ENCODE data around the gene STMND1. TPM values are rescaled to one million over a fixed set of nuclear protein-coding genes. Genes with fewer than 3 reads are reported as not detected.

The STMND1 gene
- total and polyA plus RNA-seq, 8 donors, result not detected

DNA sequence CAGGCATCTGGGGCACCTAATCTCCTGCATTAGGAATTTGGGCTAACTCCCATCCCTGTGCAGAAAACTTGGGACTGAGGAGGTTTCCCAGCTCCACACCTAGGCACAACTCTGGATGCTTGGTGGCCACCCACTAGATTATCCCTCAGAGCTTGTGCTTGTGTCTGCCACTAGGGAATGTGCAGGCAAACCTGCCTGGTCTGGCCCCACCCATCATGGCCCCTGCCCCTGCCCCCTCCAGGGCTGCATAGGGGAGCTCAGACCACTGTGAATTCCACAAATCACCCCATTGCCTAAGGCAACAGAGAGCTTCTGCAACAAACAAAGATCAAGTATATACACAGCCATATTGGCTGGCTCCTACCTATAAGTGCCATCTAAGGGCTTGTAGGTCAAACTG is 31.1 kb downstream of the STMND1 start:
- intact Hi-C loops (cut with DNase I; ENCODE audit: low total_unique reads), result no loop called here
- Histone ChIP-seq H3K9me3 (peaks cover 0 to 22% (median 20%) of the 10 kb centered on the region in 4 donors), H3K4me1 (no peaks in the 10 kb centered on the region), H3K4me3 (no peak overlapping the region), H3K27me3 (peaks cover 0 to 5% (median 0%) of the 10 kb centered on the region in 3 donors), H3K36me3 (no peaks in the 10 kb centered on the region), H3K27ac (no peak overlapping the region)
- no peak for DNase-seq
- TF ChIP-seq EP300 (IDR thresholded peaks at IDR 0.05) (no peak), POLR2AphosphoS5 (IDR thresholded peaks at IDR 0.05) (no peak), POLR2A (IDR thresholded peaks at IDR 0.05) (no peak)
- TF ChIP-seq, protein P1, sequence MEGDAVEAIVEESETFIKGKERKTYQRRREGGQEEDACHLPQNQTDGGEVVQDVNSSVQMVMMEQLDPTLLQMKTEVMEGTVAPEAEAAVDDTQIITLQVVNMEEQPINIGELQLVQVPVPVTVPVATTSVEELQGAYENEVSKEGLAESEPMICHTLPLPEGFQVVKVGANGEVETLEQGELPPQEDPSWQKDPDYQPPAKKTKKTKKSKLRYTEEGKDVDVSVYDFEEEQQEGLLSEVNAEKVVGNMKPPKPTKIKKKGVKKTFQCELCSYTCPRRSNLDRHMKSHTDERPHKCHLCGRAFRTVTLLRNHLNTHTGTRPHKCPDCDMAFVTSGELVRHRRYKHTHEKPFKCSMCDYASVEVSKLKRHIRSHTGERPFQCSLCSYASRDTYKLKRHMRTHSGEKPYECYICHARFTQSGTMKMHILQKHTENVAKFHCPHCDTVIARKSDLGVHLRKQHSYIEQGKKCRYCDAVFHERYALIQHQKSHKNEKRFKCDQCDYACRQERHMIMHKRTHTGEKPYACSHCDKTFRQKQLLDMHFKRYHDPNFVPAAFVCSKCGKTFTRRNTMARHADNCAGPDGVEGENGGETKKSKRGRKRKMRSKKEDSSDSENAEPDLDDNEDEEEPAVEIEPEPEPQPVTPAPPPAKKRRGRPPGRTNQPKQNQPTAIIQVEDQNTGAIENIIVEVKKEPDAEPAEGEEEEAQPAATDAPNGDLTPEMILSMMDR (IDR thresholded peaks at IDR 0.05), result no peak

GRCh38 chr6:17138033-17138432 is 36.2 kb downstream of the STMND1 start:
- WGBS, 5 donors, result 41 to 57% (median 46%) methylated on average over 2 of the region's 2 CpGs
- Histone ChIP-seq H3K9me3 (peaks cover 0 to 33% (median 24%) of the 10 kb centered on the region in 4 donors), H3K4me3 (no peak overlapping the region), H3K27ac (no peak overlapping the region), H3K4me1 (no peaks in the 10 kb centered on the region), H3K36me3 (no peaks in the 10 kb centered on the region), H3K27me3 (peaks cover 0 to 1% (median 0%) of the 10 kb centered on the region in 3 donors)
- DNase-seq, result no peak
- no peak for TF ChIP-seq POLR2AphosphoS5 (IDR thresholded peaks at IDR 0.05)
- TF ChIP-seq POLR2A (IDR thresholded peaks at IDR 0.05), result no peak
- TF ChIP-seq, protein P1 (IDR thresholded peaks at IDR 0.05), result no peak
- no peak for TF ChIP-seq EP300 (IDR thresholded peaks at IDR 0.05)
- intact Hi-C loops (cut with DNase I; ENCODE audit: low total_unique reads), result no loop called here

GRCh38 chr6:17144016-17144415 is 42.2 kb downstream of the STMND1 start:
- Histone ChIP-seq H3K27ac (no peak overlapping the region), H3K4me1 (no peaks in the 10 kb centered on the region), H3K4me3 (no peak overlapping the region), H3K36me3 (no peaks in the 10 kb centered on the region), H3K27me3 (no peaks in the 10 kb centered on the region), H3K9me3 (peaks cover 0 to 24% (median 11%) of the 10 kb centered on the region in 4 donors)
- WGBS, 5 donors, result 83 to 100% (median 97%) methylated on average over 1 of the region's 1 CpG
- DNase-seq, result no peak
- intact Hi-C loops (cut with DNase I; ENCODE audit: low total_unique reads), result no loop called here
- TF ChIP-seq POLR2A (IDR thresholded peaks at IDR 0.05) (no peak), EP300 (IDR thresholded peaks at IDR 0.05) (no peak), POLR2AphosphoS5 (IDR thresholded peaks at IDR 0.05) (no peak)
- TF ChIP-seq, protein P1 (IDR thresholded peaks at IDR 0.05), result no peak

GRCh38 chr6:17149571-17149970 is 47.7 kb downstream of the STMND1 start:
- Histone ChIP-seq H3K4me1 (no peaks in the 10 kb centered on the region), H3K4me3 (no peak overlapping the region), H3K36me3 (no peaks in the 10 kb centered on the region), H3K27ac (no peak overlapping the region), H3K27me3 (no peaks in the 10 kb centered on the region), H3K9me3 (peaks cover 0 to 21% (median 10%) of the 10 kb centered on the region in 4 donors)
- TF ChIP-seq EP300 (IDR thresholded peaks at IDR 0.05) (no peak), POLR2A (IDR thresholded peaks at IDR 0.05) (no peak), POLR2AphosphoS5 (IDR thresholded peaks at IDR 0.05) (no peak)
- TF ChIP-seq, protein P1 (IDR thresholded peaks at IDR 0.05), result no peak
- no peak for DNase-seq
- intact Hi-C loops (cut with DNase I; ENCODE audit: low total_unique reads), result no loop called here
- 73 to 90% (median 78%) methylated on average over 2 of the region's 2 CpGs for WGBS, 5 donors
